ENCODE data around the gene HOMER1. TPM values are rescaled to one million over a fixed set of nuclear protein-coding genes. Genes with fewer than 3 reads are reported as not detected.
A peak's percentile ranks its signal among the peaks of the same experiment; 100 is the strongest.
"Not testable (repeated sequence)": the region's sequence is repeated elsewhere in the genome, so short reads cannot be mapped to it uniquely, and the experiment has no call there.

HOMER1 gene
- polyA plus RNA-seq, 1 donor = 3.8 TPM

- Histone ChIP-seq H3K4me3 (ENCODE audit: low read length) (no peak overlapping the region), H3K36me3 (ENCODE audit: control insufficient read depth, insufficient read depth, low read length) (no peaks in the 10 kb centered on the region), H3K27me3 (ENCODE audit: control insufficient read depth, insufficient read depth, low read length) (no peaks in the 10 kb centered on the region), H3K9me3 (ENCODE audit: control insufficient read depth, low read depth, low read length) (no peaks in the 10 kb centered on the region), H3K4me1 (ENCODE audit: control insufficient read depth, insufficient read depth, low read length) (no peaks in the 10 kb centered on the region), H3K27ac (ENCODE audit: low read length) (no peak overlapping the region)
- no peak for DNase-seq
- 67% methylated on average over 1 of the region's 1 CpG for WGBS (ENCODE audit: insufficient coverage, low lambda C conversion rate)
Observed at GRCh38 chr5:79518718-79519117, 4.8 kb upstream of the HOMER1 start.

- no peaks in the 10 kb centered on the region for H3K9me3 ChIP-seq (ENCODE audit: control insufficient read depth, low read depth, low read length)
- H3K27me3 ChIP-seq (ENCODE audit: control insufficient read depth, insufficient read depth, low read length) = peaks cover 9% of the 10 kb centered on the region
- peaks cover 8% of the 10 kb centered on the region for H3K4me1 ChIP-seq (ENCODE audit: control insufficient read depth, insufficient read depth, low read length)
- H3K27ac ChIP-seq (ENCODE audit: low read length) = no peak overlapping the region
- no CpG with 5 or more reads among the region's 3 CpGs for WGBS (ENCODE audit: insufficient coverage, low lambda C conversion rate)
- no peak for DNase-seq
- H3K36me3 ChIP-seq (ENCODE audit: control insufficient read depth, insufficient read depth, low read length) = no peaks in the 10 kb centered on the region
- no peak overlapping the region for H3K4me3 ChIP-seq (ENCODE audit: low read length)
Observed at GRCh38 chr5:79517601-79518000, 3.7 kb upstream of the HOMER1 start.

- Histone ChIP-seq H3K4me1 (ENCODE audit: control insufficient read depth, insufficient read depth, low read length) (peaks cover 8% of the 10 kb centered on the region), H3K27ac (ENCODE audit: low read length) (no peak overlapping the region), H3K9me3 (ENCODE audit: control insufficient read depth, low read depth, low read length) (no peaks in the 10 kb centered on the region), H3K27me3 (ENCODE audit: control insufficient read depth, insufficient read depth, low read length) (peaks cover 15% of the 10 kb centered on the region), H3K36me3 (ENCODE audit: control insufficient read depth, insufficient read depth, low read length) (no peaks in the 10 kb centered on the region), H3K4me3 (ENCODE audit: low read length) (no peak overlapping the region)
- 75% methylated on average over 1 of the region's 1 CpG for WGBS (ENCODE audit: insufficient coverage, low lambda C conversion rate)
- DNase-seq = no peak
Observed at GRCh38 chr5:79516986-79517385, 3.1 kb upstream of the HOMER1 start.

- WGBS (ENCODE audit: insufficient coverage, low lambda C conversion rate) = no CpG with 5 or more reads among the region's 14 CpGs
Observed at GRCh38 chr5:79516331-79516730, 2.4 kb upstream of the HOMER1 start.

GRCh38 chr5:79514391-79515105, 614 bp upstream of the HOMER1 start:
- Histone ChIP-seq H3K9me3 (ENCODE audit: control insufficient read depth, low read depth, low read length) (no peaks in the 10 kb centered on the region), H3K36me3 (ENCODE audit: control insufficient read depth, insufficient read depth, low read length) (no peaks in the 10 kb centered on the region), H3K4me3 (ENCODE audit: low read length) (peak overlapping the region; percentile 73), H3K4me1 (ENCODE audit: control insufficient read depth, insufficient read depth, low read length) (peaks cover 8% of the 10 kb centered on the region), H3K27me3 (ENCODE audit: control insufficient read depth, insufficient read depth, low read length) (peaks cover 30% of the 10 kb centered on the region), H3K27ac (ENCODE audit: low read length) (peak overlapping the region; percentile 98)
- peak; percentile 97 for DNase-seq
- WGBS (ENCODE audit: insufficient coverage, low lambda C conversion rate) = no CpG with 5 or more reads among the region's 38 CpGs

More at GRCh38 chr5:79516331-79516730, 2.4 kb upstream of the HOMER1 start:
- H3K27ac ChIP-seq (ENCODE audit: low read length); H3K36me3 ChIP-seq (ENCODE audit: control insufficient read depth, insufficient read depth, low read length); H3K4me1 ChIP-seq (ENCODE audit: control insufficient read depth, insufficient read depth, low read length); H3K4me3 ChIP-seq (ENCODE audit: low read length); DNase-seq; H3K9me3 ChIP-seq (ENCODE audit: control insufficient read depth, low read depth, low read length): not testable (repeated sequence)
- peaks cover 20% of the 10 kb centered on the region for H3K27me3 ChIP-seq (ENCODE audit: control insufficient read depth, insufficient read depth, low read length)

- Histone ChIP-seq H3K4me3 (ENCODE audit: low read length) (peak overlapping the region; percentile 73), H3K27ac (ENCODE audit: low read length) (peak overlapping the region; percentile 98), H3K9me3 (ENCODE audit: control insufficient read depth, low read depth, low read length) (no peaks in the 10 kb centered on the region), H3K4me1 (ENCODE audit: control insufficient read depth, insufficient read depth, low read length) (peaks cover 8% of the 10 kb centered on the region), H3K36me3 (ENCODE audit: control insufficient read depth, insufficient read depth, low read length) (no peaks in the 10 kb centered on the region), H3K27me3 (ENCODE audit: control insufficient read depth, insufficient read depth, low read length) (peaks cover 30% of the 10 kb centered on the region)
- WGBS (ENCODE audit: insufficient coverage, low lambda C conversion rate) = no CpG with 5 or more reads among the region's 26 CpGs
- no peak for DNase-seq
Observed at GRCh38 chr5:79513308-79513703, 628 bp downstream of the HOMER1 start.

- Histone ChIP-seq H3K27ac (ENCODE audit: low read length) (peak overlapping the region; percentile 98), H3K27me3 (ENCODE audit: control insufficient read depth, insufficient read depth, low read length) (peaks cover 30% of the 10 kb centered on the region), H3K36me3 (ENCODE audit: control insufficient read depth, insufficient read depth, low read length) (no peaks in the 10 kb centered on the region), H3K9me3 (ENCODE audit: control insufficient read depth, low read depth, low read length) (no peaks in the 10 kb centered on the region), H3K4me1 (ENCODE audit: control insufficient read depth, insufficient read depth, low read length) (peaks cover 8% of the 10 kb centered on the region), H3K4me3 (ENCODE audit: low read length) (peak overlapping the region; percentile 73)
- WGBS (ENCODE audit: insufficient coverage, low lambda C conversion rate) = 0% methylated on average over 3 of the region's 29 CpGs
- DNase-seq = peak in 1 of 2 donors; percentile 50
Observed at GRCh38 chr5:79512471-79513307, 1.2 kb downstream of the HOMER1 start.

- H3K27me3 ChIP-seq (ENCODE audit: control insufficient read depth, insufficient read depth, low read length) = peaks cover 30% of the 10 kb centered on the region
- peak in 1 of 2 donors; percentile 40 for DNase-seq
- no peaks in the 10 kb centered on the region for H3K36me3 ChIP-seq (ENCODE audit: control insufficient read depth, insufficient read depth, low read length)
- H3K4me1 ChIP-seq (ENCODE audit: control insufficient read depth, insufficient read depth, low read length) = peaks cover 8% of the 10 kb centered on the region
- peak overlapping the region; percentile 73 for H3K4me3 ChIP-seq (ENCODE audit: low read length)
- no peak overlapping the region for H3K27ac ChIP-seq (ENCODE audit: low read length)
- 0% methylated on average over 4 of the region's 11 CpGs for WGBS (ENCODE audit: insufficient coverage, low lambda C conversion rate)
- no peaks in the 10 kb centered on the region for H3K9me3 ChIP-seq (ENCODE audit: control insufficient read depth, low read depth, low read length)
Observed at GRCh38 chr5:79512049-79512448, 1.9 kb downstream of the HOMER1 start.

- H3K27ac ChIP-seq (ENCODE audit: low read length) = no peak overlapping the region
- peaks cover 8% of the 10 kb centered on the region for H3K4me1 ChIP-seq (ENCODE audit: control insufficient read depth, insufficient read depth, low read length)
- no peaks in the 10 kb centered on the region for H3K36me3 ChIP-seq (ENCODE audit: control insufficient read depth, insufficient read depth, low read length)
- WGBS (ENCODE audit: insufficient coverage, low lambda C conversion rate) = no CpG with 5 or more reads among the region's 6 CpGs
- no peak overlapping the region for H3K4me3 ChIP-seq (ENCODE audit: low read length)
- peaks cover 30% of the 10 kb centered on the region for H3K27me3 ChIP-seq (ENCODE audit: control insufficient read depth, insufficient read depth, low read length)
- DNase-seq = no peak
- H3K9me3 ChIP-seq (ENCODE audit: control insufficient read depth, low read depth, low read length) = no peaks in the 10 kb centered on the region
Observed at GRCh38 chr5:79510638-79511037, 3.3 kb downstream of the HOMER1 start.

- no peak overlapping the region for H3K27ac ChIP-seq (ENCODE audit: low read length)
- no peaks in the 10 kb centered on the region for H3K36me3 ChIP-seq (ENCODE audit: control insufficient read depth, insufficient read depth, low read length)
- WGBS (ENCODE audit: insufficient coverage, low lambda C conversion rate) = no CpG with 5 or more reads among the region's 1 CpG
- H3K9me3 ChIP-seq (ENCODE audit: control insufficient read depth, low read depth, low read length) = no peaks in the 10 kb centered on the region
- H3K4me3 ChIP-seq (ENCODE audit: low read length) = no peak overlapping the region
- peaks cover 8% of the 10 kb centered on the region for H3K4me1 ChIP-seq (ENCODE audit: control insufficient read depth, insufficient read depth, low read length)
- DNase-seq = no peak
- H3K27me3 ChIP-seq (ENCODE audit: control insufficient read depth, insufficient read depth, low read length) = peaks cover 30% of the 10 kb centered on the region
Observed at GRCh38 chr5:79509244-79509885, 4.6 kb downstream of the HOMER1 start.
